22Rv1 (cell line): ENCODE results near the gene COL23A1.
A peak's percentile ranks its signal among the peaks of the same experiment; 100 is the strongest.

Experiments
- H3K27ac ChIP-seq: fragments of 450-650 bp; 2 replicates; pipeline ENCODE4 v1.5.1; 2017
- ZFX ChIP-seq: fragments of 450-650 bp; IDR thresholded peaks from 2 replicates; pipeline ENCODE4 v1.6.1; 2017; ENCODE audit warnings: antibody characterized with exemption, borderline replicate concordance
- TF ChIP-seq, protein P1 (sequence below): fragments of 450-650 bp; IDR thresholded peaks from 2 replicates; pipeline ENCODE4 v1.5.1; 2017; ENCODE audit warnings: mild to moderate bottlenecking

Gene COL23A1

DNA sequence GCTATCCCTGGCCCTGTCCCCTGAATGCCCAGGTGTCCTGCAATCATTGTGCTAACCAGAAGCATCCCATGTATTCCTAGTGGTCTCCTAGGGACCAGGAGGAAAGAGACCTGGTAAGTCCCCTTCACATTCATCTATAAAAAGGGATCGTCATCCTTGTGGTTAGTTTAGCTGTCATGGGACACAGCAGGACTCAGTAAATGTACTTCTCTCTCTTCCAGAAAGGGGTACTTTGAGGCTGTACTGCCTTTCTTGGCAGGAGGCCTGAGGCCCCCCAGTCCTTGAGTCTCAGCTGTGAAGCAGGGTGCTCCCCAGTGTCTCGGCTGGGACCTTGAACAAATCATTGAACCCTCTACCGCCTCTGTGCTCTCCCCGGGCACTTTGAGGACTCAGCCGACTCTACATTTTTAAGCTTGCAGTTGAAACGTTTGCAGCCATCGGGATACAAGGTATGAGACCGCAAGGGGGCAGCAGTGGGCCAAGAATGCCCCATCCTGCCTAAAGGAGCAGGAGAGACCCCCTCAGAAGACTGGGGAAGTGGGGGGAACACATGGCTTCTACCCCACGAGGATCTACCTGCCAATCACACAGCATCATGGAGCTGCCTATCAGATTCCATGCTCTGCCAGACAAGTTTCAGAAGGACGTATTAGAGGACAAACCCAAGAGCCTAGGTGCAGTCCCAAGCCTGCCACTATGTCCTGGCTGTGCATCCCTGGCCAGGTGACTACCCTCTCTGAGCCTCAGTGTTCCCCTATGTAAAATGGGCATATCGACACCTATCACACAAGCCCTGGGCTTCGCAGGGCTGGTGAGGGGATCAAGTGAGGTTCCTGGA, 355.2 kb downstream of the COL23A1 start:
- TF ChIP-seq, protein P1, sequence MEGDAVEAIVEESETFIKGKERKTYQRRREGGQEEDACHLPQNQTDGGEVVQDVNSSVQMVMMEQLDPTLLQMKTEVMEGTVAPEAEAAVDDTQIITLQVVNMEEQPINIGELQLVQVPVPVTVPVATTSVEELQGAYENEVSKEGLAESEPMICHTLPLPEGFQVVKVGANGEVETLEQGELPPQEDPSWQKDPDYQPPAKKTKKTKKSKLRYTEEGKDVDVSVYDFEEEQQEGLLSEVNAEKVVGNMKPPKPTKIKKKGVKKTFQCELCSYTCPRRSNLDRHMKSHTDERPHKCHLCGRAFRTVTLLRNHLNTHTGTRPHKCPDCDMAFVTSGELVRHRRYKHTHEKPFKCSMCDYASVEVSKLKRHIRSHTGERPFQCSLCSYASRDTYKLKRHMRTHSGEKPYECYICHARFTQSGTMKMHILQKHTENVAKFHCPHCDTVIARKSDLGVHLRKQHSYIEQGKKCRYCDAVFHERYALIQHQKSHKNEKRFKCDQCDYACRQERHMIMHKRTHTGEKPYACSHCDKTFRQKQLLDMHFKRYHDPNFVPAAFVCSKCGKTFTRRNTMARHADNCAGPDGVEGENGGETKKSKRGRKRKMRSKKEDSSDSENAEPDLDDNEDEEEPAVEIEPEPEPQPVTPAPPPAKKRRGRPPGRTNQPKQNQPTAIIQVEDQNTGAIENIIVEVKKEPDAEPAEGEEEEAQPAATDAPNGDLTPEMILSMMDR, result peak; percentile 85
- no peak for TF ChIP-seq ZFX
- no peak overlapping the region for H3K27ac ChIP-seq

DNA sequence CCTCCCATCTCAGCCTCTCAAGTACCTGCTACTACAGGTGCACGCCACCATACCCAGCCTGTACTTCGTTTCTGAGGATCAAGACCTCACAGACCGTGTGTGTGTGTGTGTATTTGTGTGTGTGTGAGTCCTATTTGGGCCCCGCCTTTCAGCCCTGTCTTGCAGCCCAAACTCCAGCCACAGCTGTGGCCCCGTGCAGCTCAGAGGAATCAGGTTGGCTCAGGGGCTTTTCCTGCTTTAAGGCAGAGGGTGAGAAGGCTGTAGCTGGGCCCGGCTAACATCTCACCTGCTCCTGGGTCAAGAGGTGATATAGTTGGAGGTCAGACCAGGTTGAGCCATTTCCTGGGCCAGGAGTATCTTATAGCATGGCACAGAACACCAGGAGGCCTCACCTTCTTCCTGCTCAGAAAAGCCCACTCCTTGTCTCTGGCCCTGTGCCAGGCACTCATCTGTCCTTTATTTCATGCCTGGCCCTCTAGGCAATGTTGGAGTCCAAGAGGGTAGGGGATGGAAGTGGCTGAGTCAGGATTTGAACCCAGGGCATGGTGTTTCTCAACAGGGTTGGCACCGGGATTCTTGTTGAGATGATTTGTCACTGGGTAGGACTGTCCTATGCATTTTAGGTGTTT, 356.0 kb downstream of the COL23A1 start:
- H3K27ac ChIP-seq, result no peak overlapping the region
- TF ChIP-seq, protein P1, result no peak
- TF ChIP-seq ZFX, result no peak

DNA sequence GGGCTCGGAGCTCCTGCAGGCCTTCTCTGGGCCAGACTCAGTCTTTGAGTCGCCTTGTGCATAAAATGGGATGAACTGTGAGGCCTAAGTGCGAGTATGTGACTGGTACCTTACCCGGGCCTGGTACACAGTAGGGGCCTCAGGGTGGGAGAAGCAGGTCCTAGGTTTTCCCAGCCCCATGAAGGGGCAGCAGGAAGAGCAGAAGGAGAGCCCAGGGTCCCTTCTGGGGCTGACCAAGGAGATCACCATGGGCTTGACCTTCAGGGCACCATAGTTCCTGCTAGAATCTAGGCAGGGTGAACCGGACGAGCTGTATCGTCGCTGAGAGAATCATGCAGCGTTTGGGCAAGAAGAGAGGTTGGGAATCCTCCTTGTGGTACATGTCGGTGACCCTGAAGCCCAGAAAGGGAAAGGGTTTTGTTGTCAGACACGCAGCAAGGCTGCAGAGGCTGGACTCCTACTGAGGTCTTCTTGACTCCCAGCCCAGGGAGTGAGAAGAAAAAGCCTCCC, 357.2 kb downstream of the COL23A1 start:
- peak overlapping the region; percentile 88 for H3K27ac ChIP-seq
- no peak for TF ChIP-seq ZFX
- TF ChIP-seq, protein P1, result no peak

DNA sequence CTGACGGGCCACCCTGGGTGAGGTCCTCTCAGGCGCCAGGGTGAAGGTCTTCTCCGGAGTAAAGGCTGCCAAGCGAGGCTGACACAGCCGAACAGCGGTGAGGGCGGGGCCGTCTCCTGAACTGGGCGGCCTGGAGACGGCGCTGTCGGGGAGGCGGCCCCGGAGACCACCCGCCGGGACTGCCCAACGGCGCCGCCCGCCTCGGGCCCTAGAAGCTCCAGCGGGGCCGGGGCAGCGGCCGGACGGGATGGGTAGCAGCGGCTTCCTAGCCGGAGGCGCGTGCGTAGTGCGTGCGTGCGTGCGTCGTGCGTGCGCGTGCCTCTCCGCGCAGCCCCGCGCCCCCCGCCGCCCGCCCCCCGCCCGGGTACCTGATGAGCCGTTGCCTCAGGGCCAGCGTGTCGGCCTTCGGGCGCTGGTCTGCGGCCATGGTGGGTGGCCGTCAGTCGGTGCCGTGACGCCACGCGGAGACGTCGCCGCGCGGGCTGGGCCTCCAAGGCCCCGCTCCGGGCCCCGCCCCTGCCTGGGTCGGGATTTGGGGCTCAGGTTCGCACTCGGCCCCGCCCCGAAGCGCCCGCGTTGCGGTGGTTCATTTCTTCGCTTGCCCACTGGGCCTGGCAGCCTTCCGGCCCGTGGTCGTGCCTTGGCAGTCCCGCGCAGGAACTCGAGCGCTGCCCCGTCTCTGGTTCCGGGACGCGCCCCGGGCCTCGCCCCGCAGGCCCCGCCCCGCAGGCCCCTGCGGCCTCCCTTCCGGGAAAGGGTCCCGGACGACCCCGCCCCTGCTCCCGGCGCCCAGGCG, 357.9 kb downstream of the COL23A1 start, which contains the start of gene PHYKPL:
Gene PHYKPL (minus strand): TSS at position 679 of the 796 bp plus-strand sequence. CDS start 252 bp downstream, at position 427.
- no peak for TF ChIP-seq ZFX
- TF ChIP-seq, protein P1, result peak; percentile 29; the same call in 1 of the 2 replicates
- H3K27ac ChIP-seq, result peak within 1 kb of the TSS; percentile 88

DNA sequence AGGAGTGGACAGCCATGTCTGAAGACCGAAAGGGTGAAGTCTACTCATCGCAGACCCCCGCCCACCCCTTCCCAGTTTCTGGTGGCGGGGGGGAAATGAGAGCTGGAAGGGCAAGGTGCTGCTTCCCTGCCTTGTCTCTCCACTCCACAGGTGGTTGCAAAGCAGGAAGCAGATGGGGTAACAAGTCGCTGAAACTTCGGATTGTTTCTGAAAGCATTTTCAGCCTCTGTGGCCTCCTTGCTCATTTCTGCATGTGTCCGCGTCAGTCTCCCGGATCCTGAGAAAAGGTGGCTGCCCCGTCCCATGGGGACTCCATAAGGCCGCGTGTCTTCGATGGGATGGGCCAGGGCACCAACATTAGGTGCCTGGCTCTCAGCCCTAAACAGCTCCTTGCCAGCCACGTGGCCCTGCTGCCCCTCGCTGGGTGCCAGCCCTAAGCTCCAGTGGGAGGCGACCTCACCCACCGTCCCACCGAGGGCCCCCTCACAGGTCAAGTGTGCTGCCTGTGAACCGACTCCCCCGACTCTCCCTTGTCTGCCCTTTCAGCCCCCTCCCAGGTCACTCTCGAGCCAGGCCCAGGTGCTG, 358.6 kb downstream of the COL23A1 start:
- TF ChIP-seq, protein P1, result no peak
- no peak for TF ChIP-seq ZFX
- H3K27ac ChIP-seq, result peak overlapping the region; percentile 88

DNA sequence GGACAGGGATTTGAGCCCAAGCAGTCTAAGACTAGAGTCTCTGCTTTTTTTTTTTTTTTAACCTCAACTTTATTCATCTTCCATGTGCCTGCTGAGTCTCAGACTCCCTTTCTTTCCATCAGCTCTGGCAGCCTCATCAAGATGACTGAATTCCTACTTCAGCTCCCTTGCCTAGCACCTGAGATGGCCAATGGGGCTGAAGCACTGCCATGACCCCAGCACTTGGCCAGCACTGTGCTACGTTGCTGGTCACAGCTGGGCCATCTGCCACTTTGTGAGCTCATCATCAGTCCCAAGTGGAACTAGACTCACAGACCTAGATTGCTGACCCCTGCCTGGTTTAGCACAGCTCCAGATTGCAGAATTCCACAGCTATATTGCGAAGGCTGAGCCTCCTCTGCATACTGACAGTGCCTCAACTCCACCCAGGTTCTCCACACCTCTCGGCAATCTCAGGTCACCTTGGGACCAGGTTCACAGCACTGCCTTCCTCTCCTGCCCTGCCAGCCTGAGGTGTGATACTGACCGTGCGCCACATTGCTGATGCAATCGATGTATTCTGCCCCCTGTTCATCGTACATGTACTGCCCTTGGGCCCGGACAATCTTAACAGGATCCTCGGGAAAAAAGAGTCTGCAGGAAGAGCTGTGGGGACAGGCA, 359.2 kb downstream of the COL23A1 start:
- peak overlapping the region; percentile 88 for H3K27ac ChIP-seq
- TF ChIP-seq, protein P1, result no peak
- TF ChIP-seq ZFX, result no peak
